Measurements from ENCODE around the gene TAB2.

TAB2 gene

GRCh38 chr6:149393002-149393679, 75.6 kb downstream of the TAB2 start:
- TF ChIP-seq, protein P1, sequence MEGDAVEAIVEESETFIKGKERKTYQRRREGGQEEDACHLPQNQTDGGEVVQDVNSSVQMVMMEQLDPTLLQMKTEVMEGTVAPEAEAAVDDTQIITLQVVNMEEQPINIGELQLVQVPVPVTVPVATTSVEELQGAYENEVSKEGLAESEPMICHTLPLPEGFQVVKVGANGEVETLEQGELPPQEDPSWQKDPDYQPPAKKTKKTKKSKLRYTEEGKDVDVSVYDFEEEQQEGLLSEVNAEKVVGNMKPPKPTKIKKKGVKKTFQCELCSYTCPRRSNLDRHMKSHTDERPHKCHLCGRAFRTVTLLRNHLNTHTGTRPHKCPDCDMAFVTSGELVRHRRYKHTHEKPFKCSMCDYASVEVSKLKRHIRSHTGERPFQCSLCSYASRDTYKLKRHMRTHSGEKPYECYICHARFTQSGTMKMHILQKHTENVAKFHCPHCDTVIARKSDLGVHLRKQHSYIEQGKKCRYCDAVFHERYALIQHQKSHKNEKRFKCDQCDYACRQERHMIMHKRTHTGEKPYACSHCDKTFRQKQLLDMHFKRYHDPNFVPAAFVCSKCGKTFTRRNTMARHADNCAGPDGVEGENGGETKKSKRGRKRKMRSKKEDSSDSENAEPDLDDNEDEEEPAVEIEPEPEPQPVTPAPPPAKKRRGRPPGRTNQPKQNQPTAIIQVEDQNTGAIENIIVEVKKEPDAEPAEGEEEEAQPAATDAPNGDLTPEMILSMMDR (IDR thresholded peaks at IDR 0.05; ENCODE audit: extremely low read depth, missing control alignments), result no peak
- DNase-seq (ENCODE audit: low spot score), result no peak

GRCh38 chr6:149395185-149395584, 77.7 kb downstream of the TAB2 start:
- TF ChIP-seq, protein P1 (IDR thresholded peaks at IDR 0.05; ENCODE audit: extremely low read depth, missing control alignments), result no peak
- DNase-seq (ENCODE audit: low spot score), result no peak

GRCh38 chr6:149397384-149397783, 79.9 kb downstream of the TAB2 start:
- TF ChIP-seq, protein P1 (IDR thresholded peaks at IDR 0.05; ENCODE audit: extremely low read depth, missing control alignments), result no peak
- no peak for DNase-seq (ENCODE audit: low spot score)

DNA sequence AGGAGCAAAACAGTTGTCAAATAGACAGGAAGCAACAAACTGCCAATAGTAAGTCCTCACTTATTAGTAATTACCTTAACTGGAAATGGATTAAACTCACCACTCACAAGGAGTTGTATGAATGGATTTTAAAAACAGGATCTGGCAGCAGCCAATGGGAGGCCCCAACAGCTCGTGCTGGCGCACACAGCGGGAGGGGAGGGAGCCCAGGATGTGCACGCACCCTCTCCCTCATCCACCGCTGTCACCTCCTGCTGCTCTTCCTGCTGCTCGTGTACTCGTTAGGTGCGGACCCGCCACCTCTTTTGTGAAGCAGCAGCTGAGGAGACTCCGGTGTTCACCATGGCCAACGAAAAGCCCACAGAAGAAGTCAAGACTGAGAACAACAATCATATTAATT, 82.5 kb downstream of the TAB2 start, which contains the start of gene SUMO4:
Gene SUMO4 (plus strand): TSS at position 213 of the 400 bp plus-strand sequence. CDS start 130 bp downstream, at position 343.
- DNase-seq (ENCODE audit: low spot score), result no peak
- TF ChIP-seq, protein P1 (IDR thresholded peaks at IDR 0.05; ENCODE audit: extremely low read depth, missing control alignments), result no peak

DNA sequence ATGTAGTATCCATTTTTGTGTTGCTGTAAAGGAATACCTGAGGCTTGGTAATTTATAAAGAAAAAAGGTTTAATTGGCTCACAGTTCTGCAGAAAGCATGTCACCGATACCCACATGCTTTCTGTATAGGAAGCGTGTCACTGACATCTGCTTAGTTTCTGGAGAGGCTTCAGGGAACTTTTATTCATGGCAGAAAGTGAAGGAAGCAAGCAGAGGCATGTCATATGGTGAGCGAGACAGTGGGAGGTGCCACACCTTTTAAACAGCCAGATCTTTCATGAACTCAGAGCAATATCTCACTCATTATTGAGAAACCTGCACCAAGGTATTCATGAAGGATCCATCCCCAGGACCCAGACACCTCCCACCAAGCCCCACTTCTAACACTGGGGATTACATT, 86.0 kb downstream of the TAB2 start:
- TF ChIP-seq, protein P1 (IDR thresholded peaks at IDR 0.05; ENCODE audit: extremely low read depth, missing control alignments), result no peak
- DNase-seq (ENCODE audit: low spot score), result no peak

DNA sequence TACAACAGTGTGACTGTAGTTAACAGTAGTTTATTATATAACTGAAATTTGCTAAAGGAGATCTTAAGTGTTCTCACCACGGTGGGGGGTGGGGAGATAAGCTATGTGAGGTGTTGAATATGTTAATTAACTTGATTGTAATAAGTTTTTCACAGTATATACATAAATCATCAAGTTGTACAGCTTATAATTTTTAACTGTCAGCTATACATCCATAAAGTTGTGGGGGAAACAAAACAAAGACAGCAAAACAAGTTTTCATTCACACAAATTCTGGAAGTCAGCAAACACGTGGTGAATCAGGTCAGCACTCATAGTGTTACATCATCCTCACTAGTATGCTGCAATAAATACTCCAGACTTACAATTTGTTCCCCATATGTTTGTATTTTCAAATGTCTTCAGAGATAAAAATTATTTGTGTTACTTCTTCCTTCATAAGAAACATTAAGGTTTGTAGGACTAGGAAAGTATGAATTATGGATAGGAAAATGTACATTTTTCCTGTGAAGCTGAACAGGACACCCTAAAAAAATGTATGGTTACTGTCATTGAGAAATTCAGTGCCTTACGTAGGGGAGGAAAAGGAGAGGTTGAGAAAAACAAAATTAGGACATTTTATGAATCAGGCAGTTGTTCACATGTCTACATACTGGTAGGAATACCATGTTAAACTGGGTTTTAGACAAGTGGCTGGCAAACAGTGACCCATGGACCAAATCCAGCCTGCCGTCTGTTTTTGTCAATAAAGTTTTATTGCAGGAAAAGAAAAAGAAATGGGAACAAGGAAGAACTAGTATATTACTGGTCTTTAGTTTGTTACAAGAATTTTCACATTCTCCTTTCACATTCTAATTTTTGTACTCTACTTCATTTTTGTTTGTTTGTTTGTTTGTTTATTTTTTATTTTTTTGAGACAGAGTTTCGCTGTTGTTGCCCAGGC, 88.6 kb downstream of the TAB2 start:
- no peak for DNase-seq (ENCODE audit: low spot score)
- TF ChIP-seq, protein P1 (IDR thresholded peaks at IDR 0.05; ENCODE audit: extremely low read depth, missing control alignments), result no peak

- TF ChIP-seq, protein P1 (IDR thresholded peaks at IDR 0.05; ENCODE audit: extremely low read depth, missing control alignments), result no peak
- no peak for DNase-seq (ENCODE audit: low spot score)
These were observed 92.1 kb downstream of the TAB2 start for GRCh38 chr6:149409617-149410016.

Measured in GM20000 (cell line).